ACHN (cell line): Measurements from ENCODE around the gene DCST1.

Experiments
- DNase-seq: peaks from one replicate; pipeline ENCODE4 v3.0.0-alpha.2; 2015
- in situ Hi-C: cut with HindIII; loops from 2 replicates; pipeline ENCODE4 v1.10.0; 2017; ENCODE audit warnings: low sequenced_read_pairs, low pct_ligation_motif_present, low pct_unique_long_range_greater_than_20kb

The DCST1 gene

GRCh38 chr1:155079210-155079486, 45.5 kb downstream of the DCST1 start:
- in situ Hi-C loops: no loop called here
- no peak for DNase-seq

GRCh38 chr1:155079487-155080311, 46.1 kb downstream of the DCST1 start:
- in situ Hi-C loops: no loop called here
- DNase-seq: no peak

DNA sequence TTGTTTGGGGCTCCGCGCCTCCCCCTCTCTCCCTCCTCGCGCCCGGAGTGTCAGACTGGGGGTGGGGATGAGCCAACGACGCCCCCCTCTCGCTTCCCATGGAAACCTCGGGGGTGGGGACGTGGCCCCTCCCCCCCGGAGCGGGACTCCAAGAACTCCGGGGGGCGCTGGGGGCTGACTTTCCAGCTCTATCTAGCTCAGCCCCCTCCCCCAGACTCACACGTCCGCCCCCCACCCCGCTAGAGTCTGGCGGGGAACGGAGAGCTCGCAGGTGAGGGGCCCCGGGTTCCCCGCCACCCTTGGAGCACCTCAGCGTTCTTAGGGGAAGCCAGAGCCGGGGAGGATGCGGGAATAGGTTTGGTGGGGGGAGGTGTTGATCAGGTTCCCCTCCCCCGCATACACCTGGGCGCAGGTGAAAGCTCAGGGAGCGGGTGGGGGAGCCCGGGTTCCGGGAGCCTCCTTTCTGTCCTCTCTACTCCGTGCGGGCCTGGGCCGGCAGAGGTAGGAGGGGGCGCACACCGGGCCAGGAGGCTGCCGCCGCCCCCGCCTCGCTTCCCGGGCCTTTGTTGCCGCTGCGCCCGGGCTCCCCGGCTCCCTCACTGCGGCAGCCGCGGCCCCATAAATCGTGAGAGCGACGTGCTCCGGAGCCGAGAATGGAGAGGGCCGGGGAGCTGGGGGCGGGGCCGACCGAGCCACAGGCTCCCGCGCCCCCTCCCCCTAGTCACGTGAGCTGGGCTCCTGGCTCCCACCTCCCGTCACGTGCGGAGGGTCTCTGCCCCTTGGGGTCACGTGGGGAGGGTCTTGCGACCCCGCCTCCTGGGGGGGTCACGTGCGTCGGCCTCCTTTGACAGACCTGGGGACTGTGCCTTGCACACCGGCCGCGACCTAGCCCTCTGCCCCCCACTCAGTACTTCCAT, 46.9 kb downstream of the DCST1 start:
- in situ Hi-C loops: no loop called here
- DNase-seq: no peak

GRCh38 chr1:155081472-155082300, 48.1 kb downstream of the DCST1 start:
- no peak for DNase-seq
- in situ Hi-C loops: no loop called here

- in situ Hi-C loops: no loop called here
- no peak for DNase-seq
Observed at GRCh38 chr1:155082301-155083051, 48.9 kb downstream of the DCST1 start.

DNA sequence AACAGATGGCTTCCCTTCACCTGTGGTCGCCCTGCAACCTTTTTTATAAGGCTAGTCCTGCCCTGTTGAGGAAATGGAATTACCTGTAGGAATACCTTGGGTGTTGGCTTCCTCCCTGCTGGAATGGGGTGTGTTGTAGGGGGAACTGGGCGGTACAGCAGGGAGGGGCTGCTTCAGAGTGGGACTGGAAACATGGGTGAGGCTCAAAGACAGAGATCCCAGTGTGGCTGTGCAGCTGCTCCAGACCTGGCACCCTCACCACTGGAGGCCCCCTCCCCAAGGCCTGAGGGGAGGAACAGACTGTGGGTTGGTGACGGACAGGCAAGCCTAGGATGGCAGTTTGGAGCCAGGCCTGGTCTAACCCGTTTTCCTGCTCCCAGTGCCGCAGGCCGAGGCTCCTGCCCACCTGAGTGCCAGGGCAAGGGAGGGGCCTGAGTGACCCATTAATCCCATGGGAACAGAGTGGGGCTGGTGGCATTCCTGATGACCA, 49.5 kb downstream of the DCST1 start:
- DNase-seq: no peak
- in situ Hi-C loops: no loop called here

DNA sequence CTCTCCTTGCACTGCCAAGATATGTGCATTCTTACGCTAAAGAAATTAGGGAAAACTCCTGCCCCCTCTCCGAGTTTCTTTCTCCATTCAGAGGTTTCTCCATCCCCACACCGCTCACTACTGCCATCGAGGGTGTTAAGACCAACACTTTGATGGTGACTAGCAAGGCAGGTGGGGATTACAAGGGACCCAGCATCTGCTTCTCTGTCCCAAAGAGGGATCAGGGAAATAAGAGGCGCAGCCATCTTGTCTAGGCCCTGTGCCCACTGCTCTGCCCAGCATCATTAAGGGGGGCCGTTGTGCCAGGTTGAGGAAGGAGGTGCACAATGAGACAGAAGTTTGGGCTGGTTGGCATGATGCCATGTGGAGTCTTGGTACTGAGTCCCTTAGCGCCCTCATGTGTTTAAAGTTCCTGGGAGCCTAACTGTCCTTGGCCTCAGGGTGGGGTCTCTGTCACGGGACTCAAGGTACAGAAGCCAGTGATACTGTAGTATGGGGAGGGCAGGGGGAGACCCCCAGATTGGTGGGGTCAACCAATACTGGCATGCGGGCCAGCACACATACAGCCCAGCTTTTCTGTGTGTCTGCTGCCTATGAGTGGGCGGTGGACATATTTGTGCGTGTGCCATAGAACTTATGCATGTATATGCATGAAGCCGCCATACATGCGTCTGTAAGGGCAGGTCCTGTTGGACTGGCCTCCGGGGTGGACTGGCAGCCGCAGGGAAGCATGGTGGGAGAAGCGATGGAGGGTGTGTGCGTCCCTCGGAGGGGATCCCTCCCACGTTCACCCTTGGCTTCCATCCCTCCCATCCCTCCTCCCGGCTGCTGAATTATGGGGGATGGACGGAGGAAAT, 50.5 kb downstream of the DCST1 start:
- in situ Hi-C loops: no loop called here
- peak; percentile 54 for DNase-seq

DNA sequence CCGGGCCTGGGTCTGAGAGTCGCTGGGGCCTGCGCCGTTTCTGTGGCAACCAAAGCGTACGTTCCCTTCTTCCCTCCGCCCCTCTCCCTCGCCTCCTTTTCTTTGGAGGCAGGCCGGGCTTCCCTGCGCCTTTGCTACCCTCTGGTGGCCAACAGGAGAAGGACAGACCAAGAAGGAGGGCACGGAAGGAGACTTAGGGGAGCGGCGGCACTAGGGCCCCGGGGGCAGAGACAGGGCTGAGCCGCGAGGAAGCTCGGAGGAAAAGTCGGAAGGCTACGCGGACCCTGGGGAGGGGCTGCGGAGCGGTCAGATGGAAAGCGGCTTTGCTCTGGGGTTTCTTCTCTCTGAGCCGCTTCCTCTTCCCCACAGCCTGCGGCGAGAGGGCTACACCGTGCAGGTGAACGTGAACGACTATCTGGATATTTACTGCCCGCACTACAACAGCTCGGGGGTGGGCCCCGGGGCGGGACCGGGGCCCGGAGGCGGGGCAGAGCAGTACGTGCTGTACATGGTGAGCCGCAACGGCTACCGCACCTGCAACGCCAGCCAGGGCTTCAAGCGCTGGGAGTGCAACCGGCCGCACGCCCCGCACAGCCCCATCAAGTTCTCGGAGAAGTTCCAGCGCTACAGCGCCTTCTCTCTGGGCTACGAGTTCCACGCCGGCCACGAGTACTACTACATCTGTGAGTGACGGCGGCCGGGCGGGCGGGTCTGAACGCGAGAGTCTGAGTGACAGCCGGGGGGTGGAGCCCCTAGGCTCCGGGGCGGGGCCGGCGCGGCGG, 51.3 kb downstream of the DCST1 start:
- in situ Hi-C loops: no loop called here

DNA sequence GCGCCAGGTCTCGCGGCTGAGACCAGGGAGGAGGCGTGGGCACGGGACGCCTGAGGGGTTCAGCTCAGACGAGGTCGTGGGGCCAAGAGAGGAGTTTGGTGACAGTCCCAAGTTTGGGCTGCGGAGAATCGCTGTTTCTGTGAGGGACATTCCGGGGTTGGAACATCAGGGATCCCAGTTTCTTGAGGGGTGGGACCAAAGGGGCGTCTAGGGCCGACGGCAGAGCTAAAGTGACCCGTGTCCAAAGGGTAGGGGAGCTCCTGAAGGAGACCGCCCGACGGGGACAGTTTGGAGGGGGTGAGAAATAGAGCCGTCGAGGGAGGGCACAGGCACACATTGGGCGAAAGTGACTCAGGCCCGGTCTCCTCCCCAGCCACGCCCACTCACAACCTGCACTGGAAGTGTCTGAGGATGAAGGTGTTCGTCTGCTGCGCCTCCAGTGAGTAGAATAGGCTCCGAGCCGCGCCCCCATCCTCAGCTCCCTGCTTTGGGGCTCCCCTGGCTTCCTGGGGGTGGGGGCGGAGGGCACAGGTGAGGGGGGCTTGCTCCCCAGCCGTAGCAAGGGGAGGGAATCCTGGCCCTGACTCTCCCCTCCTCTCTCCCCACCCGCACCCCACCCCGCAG, 52.0 kb downstream of the DCST1 start:
- DNase-seq: peak; percentile 63
- in situ Hi-C loops: no loop called here

More for the DNA sequence above, 51.3 kb downstream of the DCST1 start:
- peak; percentile 95 for DNase-seq

DNA sequence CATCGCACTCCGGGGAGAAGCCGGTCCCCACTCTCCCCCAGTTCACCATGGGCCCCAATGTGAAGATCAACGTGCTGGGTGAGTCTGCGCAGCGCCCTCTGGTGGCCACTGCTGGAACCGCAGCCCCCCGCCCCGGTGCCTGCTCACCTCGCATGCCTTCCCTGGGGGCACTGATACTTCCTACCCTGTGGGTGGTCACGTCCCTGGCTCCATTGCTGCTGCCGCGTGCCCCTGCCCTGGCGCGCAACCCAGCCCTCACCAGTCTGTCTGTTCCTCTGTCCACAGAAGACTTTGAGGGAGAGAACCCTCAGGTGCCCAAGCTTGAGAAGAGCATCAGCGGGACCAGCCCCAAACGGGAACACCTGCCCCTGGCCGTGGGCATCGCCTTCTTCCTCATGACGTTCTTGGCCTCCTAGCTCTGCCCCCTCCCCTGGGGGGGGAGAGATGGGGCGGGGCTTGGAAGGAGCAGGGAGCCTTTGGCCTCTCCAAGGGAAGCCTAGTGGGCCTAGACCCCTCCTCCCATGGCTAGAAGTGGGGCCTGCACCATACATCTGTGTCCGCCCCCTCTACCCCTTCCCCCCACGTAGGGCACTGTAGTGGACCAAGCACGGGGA, 52.6 kb downstream of the DCST1 start:
- DNase-seq: peak; percentile 62
- in situ Hi-C loops: no loop called here

- in situ Hi-C loops: no loop called here
- no peak for DNase-seq
Observed at GRCh38 chr1:155086856-155087535, 53.4 kb downstream of the DCST1 start.

GRCh38 chr1:155091071-155092051, 57.7 kb downstream of the DCST1 start:
- in situ Hi-C loops: no loop called here
- peak; percentile 73 for DNase-seq

DNA sequence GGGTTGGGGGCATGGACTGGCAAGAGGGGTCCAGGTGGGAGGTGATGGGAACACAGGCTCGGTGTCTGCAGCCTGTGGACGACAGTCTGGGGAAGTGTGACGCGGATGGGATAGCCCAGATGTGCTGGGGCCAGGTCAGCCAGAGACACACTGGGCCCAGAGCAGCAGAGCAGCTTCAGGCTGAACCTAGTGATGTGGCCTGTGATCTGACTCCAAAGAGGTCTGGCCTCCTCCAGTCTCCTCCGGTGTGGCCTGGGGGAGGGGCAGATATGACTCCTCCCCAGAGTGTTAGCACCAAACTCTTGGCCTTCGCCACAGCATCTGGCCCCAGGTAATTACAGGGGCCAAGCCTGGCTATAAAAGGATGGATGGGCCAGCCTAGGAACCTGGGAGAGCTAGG, 58.5 kb downstream of the DCST1 start:
- no peak for DNase-seq
- in situ Hi-C loops: no loop called here

DNA sequence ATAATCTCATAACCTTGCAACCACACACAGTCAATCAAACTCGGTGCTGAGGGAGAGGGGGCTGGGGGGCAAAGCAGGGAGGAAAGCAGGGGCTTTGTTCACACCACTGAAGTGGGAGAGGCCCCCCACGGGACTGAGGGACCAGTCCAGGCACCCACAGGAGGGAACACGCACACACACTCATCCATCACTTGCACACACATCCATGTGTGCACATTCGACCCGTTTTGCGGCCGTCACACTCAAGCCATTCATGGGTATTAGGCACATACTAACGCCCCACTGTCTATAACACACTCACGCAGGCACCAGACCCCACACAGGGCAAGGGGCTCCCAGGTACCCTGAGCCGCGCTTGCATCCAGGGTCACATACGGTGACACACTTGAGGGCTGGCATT, 59.0 kb downstream of the DCST1 start:
- in situ Hi-C loops: no loop called here
- no peak for DNase-seq
